ENCODE measurements around the gene AP1M2.

DNA sequence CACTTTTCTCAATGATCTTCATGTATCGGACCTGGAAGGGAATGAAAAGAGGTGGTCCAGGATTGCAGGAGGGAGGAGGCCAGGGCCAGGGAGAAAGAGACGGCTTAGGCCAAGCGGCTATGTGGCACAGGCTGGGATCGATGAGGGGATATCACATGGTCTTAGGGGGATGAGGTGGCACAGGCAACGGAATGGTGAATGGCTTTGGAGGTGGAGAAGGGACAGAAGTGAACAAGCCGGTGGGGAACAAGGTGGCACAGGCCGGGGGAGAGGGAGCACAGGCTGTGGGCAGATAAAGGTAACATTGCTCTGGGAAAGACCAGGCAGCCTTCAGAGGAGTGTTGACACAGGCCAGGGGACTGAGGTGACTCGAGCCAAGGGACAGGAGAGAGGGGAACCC is 12.7 kb downstream of the AP1M2 start:
- TF ChIP-seq, protein P1, sequence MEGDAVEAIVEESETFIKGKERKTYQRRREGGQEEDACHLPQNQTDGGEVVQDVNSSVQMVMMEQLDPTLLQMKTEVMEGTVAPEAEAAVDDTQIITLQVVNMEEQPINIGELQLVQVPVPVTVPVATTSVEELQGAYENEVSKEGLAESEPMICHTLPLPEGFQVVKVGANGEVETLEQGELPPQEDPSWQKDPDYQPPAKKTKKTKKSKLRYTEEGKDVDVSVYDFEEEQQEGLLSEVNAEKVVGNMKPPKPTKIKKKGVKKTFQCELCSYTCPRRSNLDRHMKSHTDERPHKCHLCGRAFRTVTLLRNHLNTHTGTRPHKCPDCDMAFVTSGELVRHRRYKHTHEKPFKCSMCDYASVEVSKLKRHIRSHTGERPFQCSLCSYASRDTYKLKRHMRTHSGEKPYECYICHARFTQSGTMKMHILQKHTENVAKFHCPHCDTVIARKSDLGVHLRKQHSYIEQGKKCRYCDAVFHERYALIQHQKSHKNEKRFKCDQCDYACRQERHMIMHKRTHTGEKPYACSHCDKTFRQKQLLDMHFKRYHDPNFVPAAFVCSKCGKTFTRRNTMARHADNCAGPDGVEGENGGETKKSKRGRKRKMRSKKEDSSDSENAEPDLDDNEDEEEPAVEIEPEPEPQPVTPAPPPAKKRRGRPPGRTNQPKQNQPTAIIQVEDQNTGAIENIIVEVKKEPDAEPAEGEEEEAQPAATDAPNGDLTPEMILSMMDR (IDR thresholded peaks at IDR 0.05 in 8 of 11, conservative IDR thresholded peaks at IDR 0.05 in 3 of 11) = no peak
- TF ChIP-seq POLR2AphosphoS5 (IDR thresholded peaks at IDR 0.05) = no peak
